ENCODE data around the gene ZNF300. TPM values are rescaled to one million over a fixed set of nuclear protein-coding genes. Genes with fewer than 3 reads are reported as not detected.

Gene ZNF300
- total and polyA plus RNA-seq, 4 donors = 0.28 to 0.84 (median 0.56) TPM

DNA sequence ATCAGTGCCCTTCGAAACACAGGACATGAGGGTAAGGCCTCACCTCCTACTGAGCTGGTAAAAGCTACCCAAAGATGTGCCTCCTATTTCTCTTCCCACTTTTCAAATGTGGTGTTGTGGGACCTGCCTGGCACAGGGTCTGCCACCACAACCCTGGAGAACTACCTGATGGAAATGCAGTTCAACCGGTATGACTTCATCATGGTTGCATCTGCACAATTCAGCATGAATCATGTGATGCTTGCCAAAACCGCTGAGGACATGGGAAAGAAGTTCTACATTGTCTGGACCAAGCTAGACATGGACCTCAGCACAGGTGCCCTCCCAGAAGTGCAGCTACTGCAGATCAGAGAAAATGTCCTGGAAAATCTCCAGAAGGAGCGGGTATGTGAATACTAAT, 56.5 kb downstream of the ZNF300 start:
- Histone ChIP-seq H3K27me3 (ENCODE audit: control insufficient read depth in 4 of 4, insufficient read depth in 4 of 4, low read length in 3 of 4) (no peaks in the 10 kb centered on the region), H3K9ac (ENCODE audit: low read depth in 1 of 2, low read length in 2 of 2) (no peak overlapping the region), H3K9me3 (ENCODE audit: control insufficient read depth in 4 of 4, low read length in 3 of 4) (peaks cover 0 to 3% (median 0%) of the 10 kb centered on the region in 4 donors), H3K36me3 (ENCODE audit: control insufficient read depth in 4 of 4, insufficient read depth in 3 of 4, low read depth in 1 of 4, low read length in 3 of 4) (no peaks in the 10 kb centered on the region), H3K4me3 (ENCODE audit: low read depth in 1 of 3, low read length in 3 of 3) (no peak overlapping the region), H3K27ac (ENCODE audit: low read depth in 1 of 2, low read length in 2 of 2) (no peak overlapping the region), H3K4me1 (ENCODE audit: control insufficient read depth in 4 of 4, insufficient read depth in 4 of 4, low read length in 3 of 4) (no peaks in the 10 kb centered on the region)
- TF ChIP-seq RAD21 (IDR thresholded peaks at IDR 0.05) = no peak
- no peak for DNase-seq (ENCODE audit: low spot score)
- 79% methylated on average over 4 of the region's 4 CpGs for WGBS

- Histone ChIP-seq H3K9me3 (ENCODE audit: control insufficient read depth in 4 of 4, low read length in 3 of 4) (peaks cover 0 to 2% (median 0%) of the 10 kb centered on the region in 4 donors), H3K27me3 (ENCODE audit: control insufficient read depth in 4 of 4, insufficient read depth in 4 of 4, low read length in 3 of 4) (no peaks in the 10 kb centered on the region), H3K4me1 (ENCODE audit: control insufficient read depth in 4 of 4, insufficient read depth in 4 of 4, low read length in 3 of 4) (no peaks in the 10 kb centered on the region), H3K27ac (ENCODE audit: low read depth in 1 of 2, low read length in 2 of 2) (no peak overlapping the region), H3K4me3 (ENCODE audit: low read depth in 1 of 3, low read length in 3 of 3) (no peak overlapping the region), H3K36me3 (ENCODE audit: control insufficient read depth in 4 of 4, insufficient read depth in 3 of 4, low read depth in 1 of 4, low read length in 3 of 4) (no peaks in the 10 kb centered on the region), H3K9ac (ENCODE audit: low read depth in 1 of 2, low read length in 2 of 2) (no peak overlapping the region)
- 55% methylated on average over 5 of the region's 5 CpGs for WGBS
- DNase-seq (ENCODE audit: low spot score) = no peak
- TF ChIP-seq FOXA1 (IDR thresholded peaks at IDR 0.05) (no peak), REST (IDR thresholded peaks at IDR 0.05) (no peak)
Measured at GRCh38 chr5:150847334-150847695, 57.5 kb downstream of the ZNF300 start.

GRCh38 chr5:150846654-150847333, 58.0 kb downstream of the ZNF300 start:
- DNase-seq (ENCODE audit: low spot score) = no peak
- peak overlapping the region in 1 of 2 donors; percentile 41 for H3K9ac ChIP-seq (ENCODE audit: low read depth in 1 of 2, low read length in 2 of 2)
- peaks cover 0 to 2% (median 0%) of the 10 kb centered on the region in 4 donors for H3K9me3 ChIP-seq (ENCODE audit: control insufficient read depth in 4 of 4, low read length in 3 of 4)
- WGBS = 59% methylated on average over 22 of the region's 22 CpGs
- no peaks in the 10 kb centered on the region for H3K27me3 ChIP-seq (ENCODE audit: control insufficient read depth in 4 of 4, insufficient read depth in 4 of 4, low read length in 3 of 4)
- no peak overlapping the region for H3K27ac ChIP-seq (ENCODE audit: low read depth in 1 of 2, low read length in 2 of 2)
- H3K4me3 ChIP-seq (ENCODE audit: low read depth in 1 of 3, low read length in 3 of 3) = no peak overlapping the region
- H3K4me1 ChIP-seq (ENCODE audit: control insufficient read depth in 4 of 4, insufficient read depth in 4 of 4, low read length in 3 of 4) = no peaks in the 10 kb centered on the region
- H3K36me3 ChIP-seq (ENCODE audit: control insufficient read depth in 4 of 4, insufficient read depth in 3 of 4, low read depth in 1 of 4, low read length in 3 of 4) = no peaks in the 10 kb centered on the region
- no peak for TF ChIP-seq YY1 (IDR thresholded peaks at IDR 0.05)
- TF ChIP-seq ATF3 (IDR thresholded peaks at IDR 0.05) = peak; percentile 25
- TF ChIP-seq CTCF (IDR thresholded peaks at IDR 0.05; ENCODE audit: low read depth, low read length, missing input control) = peak; percentile 53
- TF ChIP-seq HNF4A (conservative IDR thresholded peaks at IDR 0.05) = no peak
- TF ChIP-seq MAX (IDR thresholded peaks at IDR 0.05) = no peak
- no peak for TF ChIP-seq RXRA (IDR thresholded peaks at IDR 0.05)
- no peak for TF ChIP-seq NR2F2 (IDR thresholded peaks at IDR 0.05)
- TF ChIP-seq FOXA2 (IDR thresholded peaks at IDR 0.05) = no peak
- no peak for TF ChIP-seq REST (IDR thresholded peaks at IDR 0.05)
- TF ChIP-seq JUND (IDR thresholded peaks at IDR 0.05) = peak in 1 of 2 donors; percentile 29
- TF ChIP-seq HNF4G (IDR thresholded peaks at IDR 0.05) = no peak
- no peak for TF ChIP-seq TAF1 (conservative IDR thresholded peaks at IDR 0.05)
- TF ChIP-seq GABPA (IDR thresholded peaks at IDR 0.05 in 1 of 2, conservative IDR thresholded peaks at IDR 0.05 in 1 of 2) = no peak
- TF ChIP-seq FOXA1 (IDR thresholded peaks at IDR 0.05) = no peak
- no peak for TF ChIP-seq EGR1 (IDR thresholded peaks at IDR 0.05; ENCODE audit: low read depth in 2 of 2)
- peak; percentile 80 to 93 for TF ChIP-seq RAD21 (IDR thresholded peaks at IDR 0.05)
